HEK293 (cell line): Measurements from ENCODE around the gene GPR155.

Source experiments
- CTCF ChIA-PET: fragments of 350-600 bp; formaldehyde crosslinking; extraction: SDS; loops from one replicate; lab custom pipeline; 2021; ENCODE audit warnings: antibody characterized with exemption; lab: Yijun Ruan, JAX
- POLR2A ChIA-PET: fragments of 300-600 bp; formaldehyde crosslinking; extraction: SDS; loops from one replicate; lab custom pipeline; 2020; ENCODE audit warnings: antibody characterized with exemption, inconsistent platforms; lab: Yijun Ruan, JAX
- H3K27ac ChIP-seq: fragments of 200-500 bp; sonication (Bioruptor generic); 2 replicates; pipeline ENCODE4 v1.5.1; 2014; ENCODE audit warnings: low read depth, low read length, control low read depth, inconsistent platforms; ENCODE audit errors: extremely low read depth
- H3K36me3 ChIP-seq, 2 experiments: fragments of 200-500 bp in 1 of 2; sonication (Bioruptor generic) in 1 of 2; 1 replicate in 1 of 2; 2 replicates in 1 of 2; pipeline ENCODE4 v1.5.1; 2014 to 2017; ENCODE audit warnings: inconsistent platforms in 2 of 2, low read length in 2 of 2; ENCODE audit not compliant: control insufficient read depth in 2 of 2, insufficient read depth in 1 of 2
- H3K4me1 ChIP-seq: fragments of 200-500 bp; sonication (Bioruptor generic); 2 replicates; pipeline ENCODE4 v1.5.1; 2014; ENCODE audit warnings: mild to moderate bottlenecking, low read length, inconsistent platforms; ENCODE audit not compliant: control insufficient read depth, insufficient read depth
- H3K4me3 ChIP-seq: 2 replicates; pipeline ENCODE4 v1.5.1; 2011; ENCODE audit warnings: low read depth, mild to moderate bottlenecking, control low read depth, low read length, moderate library complexity
- H3K9me3 ChIP-seq: fragments of 200-500 bp; sonication (Bioruptor generic); 2 replicates; pipeline ENCODE4 v1.5.1; 2014; ENCODE audit warnings: low read depth, low read length, inconsistent platforms; ENCODE audit not compliant: control insufficient read depth, insufficient read depth
- EGR2 ChIP-seq: fragments of 450-650 bp; formaldehyde crosslinking; IDR thresholded peaks from 2 replicates; pipeline ENCODE4 v1.5.1; 2016; ENCODE audit warnings: low read depth, missing biosample characterization, missing genetic modification characterization
- ELK4 ChIP-seq: IDR thresholded peaks from 2 replicates; pipeline ENCODE4 v1.6.1; 2011; ENCODE audit warnings: mild to moderate bottlenecking, low read depth, low read length, borderline replicate concordance
- GLI4 ChIP-seq: fragments of 450-650 bp; formaldehyde crosslinking; IDR thresholded peaks from 2 replicates; pipeline ENCODE4 v1.5.1; 2016; ENCODE audit warnings: missing biosample characterization, missing genetic modification characterization
- KLF16 ChIP-seq: fragments of 450-650 bp; formaldehyde crosslinking; IDR thresholded peaks from 2 replicates; pipeline ENCODE4 v1.5.1; 2017; ENCODE audit warnings: missing biosample characterization, missing genetic modification characterization
- KLF7 ChIP-seq: fragments of 450-650 bp; formaldehyde crosslinking; IDR thresholded peaks from 2 replicates; pipeline ENCODE4 v1.5.1; 2016; ENCODE audit warnings: missing biosample characterization, missing genetic modification characterization, borderline replicate concordance
- ZBTB11 ChIP-seq: fragments of 450-650 bp; formaldehyde crosslinking; conservative IDR thresholded peaks from 2 replicates; pipeline ENCODE4 v1.5.1; 2016; ENCODE audit warnings: low read depth, missing biosample characterization, missing genetic modification characterization
- ZBTB48 ChIP-seq: fragments of 450-650 bp; formaldehyde crosslinking; IDR thresholded peaks from 2 replicates; pipeline ENCODE4 v1.5.1; 2016; ENCODE audit warnings: missing biosample characterization, missing genetic modification characterization
- ZFHX2 ChIP-seq: fragments of 450-650 bp; formaldehyde crosslinking; conservative IDR thresholded peaks from 2 replicates; pipeline ENCODE4 v1.5.1; 2016; ENCODE audit warnings: missing biosample characterization, missing genetic modification characterization
- ZFP37 ChIP-seq: fragments of 450-650 bp; formaldehyde crosslinking; IDR thresholded peaks from 2 replicates; pipeline ENCODE4 v1.5.1; 2016; ENCODE audit warnings: missing biosample characterization, missing genetic modification characterization
- ZNF266 ChIP-seq: fragments of 450-650 bp; formaldehyde crosslinking; IDR thresholded peaks from 2 replicates; pipeline ENCODE4 v1.5.1; 2016; ENCODE audit warnings: missing biosample characterization, missing genetic modification characterization, low read depth
- ZNF311 ChIP-seq: fragments of 450-650 bp; formaldehyde crosslinking; IDR thresholded peaks from 2 replicates; pipeline ENCODE4 v1.5.1; 2017; ENCODE audit warnings: missing biosample characterization, missing genetic modification characterization, borderline replicate concordance
- ZNF37A ChIP-seq: fragments of 450-650 bp; IDR thresholded peaks from 2 replicates; pipeline ENCODE4 v1.5.1; 2018; ENCODE audit warnings: missing biosample characterization, missing genetic modification characterization
- ZNF394 ChIP-seq: fragments of 450-650 bp; formaldehyde crosslinking; IDR thresholded peaks from 2 replicates; pipeline ENCODE4 v1.5.1; 2016; ENCODE audit warnings: missing biosample characterization, missing genetic modification characterization, mild to moderate bottlenecking, moderate library complexity, borderline replicate concordance
- ZNF398 ChIP-seq: fragments of 450-650 bp; formaldehyde crosslinking; IDR thresholded peaks from 2 replicates; pipeline ENCODE4 v1.5.1; 2017; ENCODE audit warnings: missing biosample characterization, missing genetic modification characterization
- ZNF404 ChIP-seq: fragments of 450-650 bp; formaldehyde crosslinking; IDR thresholded peaks from 2 replicates; pipeline ENCODE4 v1.5.1; 2017; ENCODE audit warnings: missing biosample characterization, missing genetic modification characterization
- ZNF449 ChIP-seq: fragments of 450-650 bp; formaldehyde crosslinking; IDR thresholded peaks from 2 replicates; pipeline ENCODE4 v1.5.1; 2017; ENCODE audit warnings: missing biosample characterization, mild to moderate bottlenecking, missing genetic modification characterization, moderate library complexity
- ZNF548 ChIP-seq: fragments of 450-650 bp; formaldehyde crosslinking; IDR thresholded peaks from 2 replicates; pipeline ENCODE4 v1.5.1; 2016; ENCODE audit warnings: missing biosample characterization, missing genetic modification characterization
- ZNF580 ChIP-seq: fragments of 450-650 bp; formaldehyde crosslinking; IDR thresholded peaks from 2 replicates; pipeline ENCODE4 v1.5.1; 2016; ENCODE audit warnings: missing biosample characterization, missing genetic modification characterization
- ZNF623 ChIP-seq: fragments of 450-650 bp; formaldehyde crosslinking; IDR thresholded peaks from 2 replicates; pipeline ENCODE4 v1.5.1; 2016; ENCODE audit warnings: missing biosample characterization, missing genetic modification characterization
- ZNF624 ChIP-seq: fragments of 450-650 bp; formaldehyde crosslinking; IDR thresholded peaks from 2 replicates; pipeline ENCODE4 v1.5.1; 2017; ENCODE audit warnings: missing biosample characterization, missing genetic modification characterization
- ZNF629 ChIP-seq: fragments of 450-650 bp; formaldehyde crosslinking; IDR thresholded peaks from 2 replicates; pipeline ENCODE4 v1.5.1; 2017; ENCODE audit warnings: missing biosample characterization, missing genetic modification characterization
- ZNF677 ChIP-seq: fragments of 450-650 bp; IDR thresholded peaks from 2 replicates; pipeline ENCODE4 v1.5.0; 2018; ENCODE audit warnings: missing biosample characterization, mild to moderate bottlenecking, missing genetic modification characterization, moderate library complexity
- ZNF785 ChIP-seq: fragments of 450-650 bp; formaldehyde crosslinking; IDR thresholded peaks from 2 replicates; pipeline ENCODE4 v1.5.1; 2016; ENCODE audit warnings: missing biosample characterization, missing genetic modification characterization
- ZNF792 ChIP-seq: fragments of 450-650 bp; formaldehyde crosslinking; IDR thresholded peaks from 2 replicates; pipeline ENCODE4 v1.5.1; 2016; ENCODE audit warnings: missing biosample characterization, missing genetic modification characterization
- ZNF843 ChIP-seq: fragments of 450-650 bp; formaldehyde crosslinking; IDR thresholded peaks from 2 replicates; pipeline ENCODE4 v1.5.1; 2016; ENCODE audit warnings: missing biosample characterization, missing genetic modification characterization
- ZSCAN23 ChIP-seq: fragments of 450-650 bp; formaldehyde crosslinking; IDR thresholded peaks from 2 replicates; pipeline ENCODE4 v1.5.1; 2016; ENCODE audit warnings: missing biosample characterization, missing genetic modification characterization

Gene GPR155

GRCh38 chr2:174431902-174432301, 54.9 kb downstream of the GPR155 start (continued):
- TF ChIP-seq ZBTB11 = no peak
- no peak for TF ChIP-seq ZNF449 (tag by site-specific recombination)
- TF ChIP-seq ZNF843 (tag by site-specific recombination) = no peak
- no peak for TF ChIP-seq ZNF394 (tag by site-specific recombination)
- TF ChIP-seq ZNF623 (tag by site-specific recombination) = no peak
- no peak for TF ChIP-seq ZNF37A (tag by site-specific recombination)
- TF ChIP-seq ELK4 = no peak
- no peak for TF ChIP-seq ZNF677 (tag by site-specific recombination)

- Histone ChIP-seq H3K9me3 (no peaks in the 10 kb centered on the region), H3K4me1 (no peaks in the 10 kb centered on the region), H3K36me3 (peaks cover 28 to 49% of the 10 kb centered on the region in 2 experiments), H3K4me3 (no peak overlapping the region), H3K27ac (no peak overlapping the region)
- POLR2A ChIA-PET = no interaction called here
- CTCF ChIA-PET = no interaction called here
- TF ChIP-seq ZBTB48 (no peak), ZSCAN23 (tag by site-specific recombination) (no peak)
Observed at GRCh38 chr2:174430066-174430465, 56.8 kb downstream of the GPR155 start.

GRCh38 chr2:174428214-174428613, 58.6 kb downstream of the GPR155 start:
- Histone ChIP-seq H3K9me3 (no peaks in the 10 kb centered on the region), H3K27ac (no peak overlapping the region), H3K4me1 (no peaks in the 10 kb centered on the region), H3K4me3 (no peak overlapping the region), H3K36me3 (peaks cover 25 to 51% of the 10 kb centered on the region in 2 experiments)
- CTCF ChIA-PET = interaction anchor here (1.0 kb wide), 1 partner anchor 18 kb away, joined by 4 read pairs; no protein-coding TSS in a partner anchor
- POLR2A ChIA-PET = no interaction called here
- TF ChIP-seq EGR2 (no peak), ZNF548 (tag by site-specific recombination) (no peak), ZNF785 (tag by site-specific recombination) (no peak), KLF7 (tag by site-specific recombination) (no peak), ZNF629 (tag by site-specific recombination) (no peak), ZNF580 (tag by site-specific recombination) (no peak), ZNF404 (no peak), ZNF624 (tag by site-specific recombination) (no peak), KLF16 (no peak), ZFHX2 (no peak), ZFP37 (no peak), ZNF266 (tag by site-specific recombination) (no peak), GLI4 (tag by site-specific recombination) (no peak), ZNF311 (no peak), ZNF792 (tag by site-specific recombination) (no peak), ZNF398 (tag by site-specific recombination) (no peak)
